ENCODE data around the gene ATG2B. TPM values are rescaled to one million over a fixed set of nuclear protein-coding genes. Genes with fewer than 3 reads are reported as not detected.

ATG2B gene
- total RNA-seq, 1 experiment from 2014 or later: 19.4 TPM

DNA sequence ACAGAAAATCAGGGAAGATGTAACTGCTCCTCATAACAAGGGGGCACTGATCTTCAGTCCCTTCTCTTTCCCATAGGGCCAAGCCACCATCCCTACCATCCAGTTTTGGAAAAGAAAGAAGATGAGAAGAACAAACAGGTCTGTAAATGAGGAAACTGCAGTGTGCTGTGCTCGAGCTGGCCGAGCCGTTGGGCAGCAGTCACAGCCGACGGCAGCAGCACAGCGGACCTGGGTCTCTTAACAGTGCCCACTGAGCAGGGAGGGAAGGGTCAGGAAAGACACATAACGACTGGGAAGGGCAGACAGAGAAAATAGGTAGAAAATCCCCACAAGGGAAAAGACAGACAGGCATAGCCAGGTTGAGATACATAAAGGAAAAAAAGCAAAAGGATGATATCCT, 68.9 kb downstream of the ATG2B start:
- H3K9me3 Mint-ChIP-seq (ENCODE audit: unreplicated experiment): no peaks in the 10 kb centered on the region
- intact Hi-C loops (cut with micrococcal nuclease; ENCODE audit: unreplicated experiment): no loop called here
- ChIA-PET CTCF (no interaction called here), POLR2A (no interaction called here)
- H3K4me1 Mint-ChIP-seq (ENCODE audit: low read depth, unreplicated experiment): peaks cover 6% of the 10 kb centered on the region
- Histone ChIP-seq H3K36me3 (ENCODE audit: control insufficient read depth, insufficient read depth, low read length) (peaks cover 1% of the 10 kb centered on the region; the same call in 1 of the 2 replicates), H3K4me3 (ENCODE audit: low read depth, low read length) (no peak overlapping the region), H3K9me3 (no peaks in the 10 kb centered on the region), H3K27me3 (replicated peaks; ENCODE audit: control insufficient read depth, insufficient read depth, low read length) (no peaks in the 10 kb centered on the region), H3K4me1 (no peaks in the 10 kb centered on the region)
- DNase-seq: no peak
- H3K4me3 Mint-ChIP-seq (ENCODE audit: unreplicated experiment): no peak overlapping the region
- no peak overlapping the region for H3K27ac Mint-ChIP-seq (ENCODE audit: unreplicated experiment)
- H3K36me3 Mint-ChIP-seq (ENCODE audit: insufficient read depth, unreplicated experiment): no peaks in the 10 kb centered on the region
- H3K27me3 Mint-ChIP-seq (ENCODE audit: insufficient read depth, unreplicated experiment): no peaks in the 10 kb centered on the region
- TF ChIP-seq CTCF (IDR thresholded peaks at IDR 0.05; ENCODE audit: insufficient read depth in 1 of 2, low read depth in 1 of 2, low read length in 1 of 2, severe bottlenecking in 1 of 2, unreplicated experiment in 1 of 2): no peak
- BruUV-seq (replicated peaks): no TSS peak

DNA sequence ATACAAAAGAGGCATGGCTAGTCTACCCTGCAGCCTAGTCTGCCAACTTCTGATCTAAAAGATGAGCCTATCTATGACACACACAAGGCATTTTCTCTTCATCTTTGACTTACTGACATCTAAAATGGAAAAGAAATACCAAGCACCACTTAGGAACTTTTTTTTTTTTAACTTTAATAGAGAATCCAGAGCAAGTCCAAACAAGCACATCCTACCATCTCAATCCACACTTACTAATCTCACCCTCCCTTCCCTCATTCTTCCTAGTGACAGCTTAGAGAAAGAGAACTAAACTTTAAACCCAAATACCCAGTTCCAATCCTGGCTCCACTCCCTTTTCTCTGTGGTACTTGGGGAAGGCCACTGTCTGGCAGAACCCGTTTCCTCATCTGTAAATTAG, 75.3 kb downstream of the ATG2B start:
- BruUV-seq (replicated peaks): no TSS peak
- no peak overlapping the region for H3K4me3 ChIP-seq (ENCODE audit: low read depth, low read length)
- TF ChIP-seq CTCF (IDR thresholded peaks at IDR 0.05; ENCODE audit: insufficient read depth in 1 of 2, low read depth in 1 of 2, low read length in 1 of 2, severe bottlenecking in 1 of 2, unreplicated experiment in 1 of 2): no peak
- DNase-seq: no peak
- H3K27me3 ChIP-seq (replicated peaks; ENCODE audit: control insufficient read depth, insufficient read depth, low read length): no peaks in the 10 kb centered on the region
- Mint-ChIP-seq H3K36me3 (ENCODE audit: insufficient read depth, unreplicated experiment) (peaks cover 12% of the 10 kb centered on the region), H3K27me3 (ENCODE audit: insufficient read depth, unreplicated experiment) (no peaks in the 10 kb centered on the region), H3K27ac (ENCODE audit: unreplicated experiment) (no peak overlapping the region), H3K4me1 (ENCODE audit: low read depth, unreplicated experiment) (no peaks in the 10 kb centered on the region), H3K9me3 (ENCODE audit: unreplicated experiment) (no peaks in the 10 kb centered on the region), H3K4me3 (ENCODE audit: unreplicated experiment) (no peak overlapping the region)
- intact Hi-C loops (cut with micrococcal nuclease; ENCODE audit: unreplicated experiment): no loop called here
- H3K9me3 ChIP-seq: no peaks in the 10 kb centered on the region
- POLR2A ChIA-PET: no interaction called here
- H3K36me3 ChIP-seq (ENCODE audit: control insufficient read depth, insufficient read depth, low read length): peaks cover 1% of the 10 kb centered on the region; the same call in 1 of the 2 replicates
- no peaks in the 10 kb centered on the region for H3K4me1 ChIP-seq
- CTCF ChIA-PET: no interaction called here

GRCh38 chr14:96286251-96286650, 76.9 kb downstream of the ATG2B start:
- CTCF ChIA-PET: no interaction called here
- intact Hi-C loops (cut with micrococcal nuclease; ENCODE audit: unreplicated experiment): no loop called here
- Mint-ChIP-seq H3K36me3 (ENCODE audit: insufficient read depth, unreplicated experiment) (peaks cover 12% of the 10 kb centered on the region), H3K4me1 (ENCODE audit: low read depth, unreplicated experiment) (no peaks in the 10 kb centered on the region), H3K4me3 (ENCODE audit: unreplicated experiment) (no peak overlapping the region), H3K27ac (ENCODE audit: unreplicated experiment) (no peak overlapping the region), H3K27me3 (ENCODE audit: insufficient read depth, unreplicated experiment) (no peaks in the 10 kb centered on the region), H3K9me3 (ENCODE audit: unreplicated experiment) (no peaks in the 10 kb centered on the region)
- no peaks in the 10 kb centered on the region for H3K27me3 ChIP-seq (replicated peaks; ENCODE audit: control insufficient read depth, insufficient read depth, low read length)
- H3K4me1 ChIP-seq: no peaks in the 10 kb centered on the region
- POLR2A ChIA-PET: no interaction called here
- peaks cover 1% of the 10 kb centered on the region; the same call in 1 of the 2 replicates for H3K36me3 ChIP-seq (ENCODE audit: control insufficient read depth, insufficient read depth, low read length)
- BruUV-seq (replicated peaks): no TSS peak
- H3K9me3 ChIP-seq: no peaks in the 10 kb centered on the region
- H3K4me3 ChIP-seq (ENCODE audit: low read depth, low read length): no peak overlapping the region
- no peak for DNase-seq
- TF ChIP-seq CTCF (IDR thresholded peaks at IDR 0.05; ENCODE audit: insufficient read depth in 1 of 2, low read depth in 1 of 2, low read length in 1 of 2, severe bottlenecking in 1 of 2, unreplicated experiment in 1 of 2): no peak

Data from Caco-2 (cell line).